Epithelial cell of prostate (primary cell): ENCODE results near the gene ZDHHC4.

Experiments
- DNase-seq: peaks from one replicate; pipeline ENCODE4 v3.0.0-alpha.2; 2011; ENCODE audit warnings: low read depth, low spot score
- H3K27ac ChIP-seq: fragments of 450-650 bp; 2 replicates; pipeline ENCODE4 v1.5.1; 2017; ENCODE audit warnings: mild to moderate bottlenecking

Gene ZDHHC4

GRCh38 chr7:6604458-6604857 lies 27.2 kb downstream of the ZDHHC4 start:
- no peak overlapping the region for H3K27ac ChIP-seq
- no peak for DNase-seq

- DNase-seq = no peak
- no peak overlapping the region for H3K27ac ChIP-seq
Observed at GRCh38 chr7:6606866-6607583, 29.8 kb downstream of the ZDHHC4 start.

- DNase-seq = no peak
- H3K27ac ChIP-seq = no peak overlapping the region
Observed at GRCh38 chr7:6607651-6608051, 30.4 kb downstream of the ZDHHC4 start.

- no peak overlapping the region for H3K27ac ChIP-seq
- DNase-seq = no peak
Observed at GRCh38 chr7:6608081-6608480, 30.8 kb downstream of the ZDHHC4 start.

- H3K27ac ChIP-seq = no peak overlapping the region
- no peak for DNase-seq
Observed at GRCh38 chr7:6608794-6609193, 31.5 kb downstream of the ZDHHC4 start.

- no peak overlapping the region for H3K27ac ChIP-seq
- DNase-seq = no peak
Observed at GRCh38 chr7:6612819-6613218, 35.6 kb downstream of the ZDHHC4 start.

GRCh38 chr7:6613706-6614105 lies 36.5 kb downstream of the ZDHHC4 start:
- DNase-seq = no peak
- no peak overlapping the region for H3K27ac ChIP-seq

- no peak within 1 kb of the TSS for H3K27ac ChIP-seq
- DNase-seq = no peak
Observed at GRCh38 chr7:6614953-6615722, 37.9 kb downstream of the ZDHHC4 start, which contains the start of gene ZNF853. ZNF853 (plus strand) TSS chr7:6615610; CDS start chr7:6616175, 565 bp downstream.

- H3K27ac ChIP-seq = no peak overlapping the region
- no peak for DNase-seq
Observed at GRCh38 chr7:6615723-6616555, 38.7 kb downstream of the ZDHHC4 start.

GRCh38 chr7:6616854-6617643 lies 39.8 kb downstream of the ZDHHC4 start:
- no peak for DNase-seq
- H3K27ac ChIP-seq = no peak overlapping the region

GRCh38 chr7:6618621-6619020 lies 41.4 kb downstream of the ZDHHC4 start:
- no peak for DNase-seq
- no peak overlapping the region for H3K27ac ChIP-seq

- H3K27ac ChIP-seq = no peak overlapping the region
- no peak for DNase-seq
Observed at GRCh38 chr7:6619961-6620360, 42.7 kb downstream of the ZDHHC4 start.

GRCh38 chr7:6621195-6622133 lies 44.2 kb downstream of the ZDHHC4 start:
- H3K27ac ChIP-seq = no peak overlapping the region

GRCh38 chr7:6622134-6622710 lies 45.0 kb downstream of the ZDHHC4 start:
- H3K27ac ChIP-seq = no peak overlapping the region
- no peak for DNase-seq

More at GRCh38 chr7:6621195-6622133, 44.2 kb downstream of the ZDHHC4 start:
- DNase-seq = no peak

GRCh38 chr7:6623589-6624245 lies 46.5 kb downstream of the ZDHHC4 start:
- no peak overlapping the region for H3K27ac ChIP-seq

GRCh38 chr7:6624246-6624611 lies 47.0 kb downstream of the ZDHHC4 start:
- no peak for DNase-seq
- H3K27ac ChIP-seq = no peak overlapping the region

More at GRCh38 chr7:6623589-6624245, 46.5 kb downstream of the ZDHHC4 start:
- DNase-seq = no peak

GRCh38 chr7:6628045-6628444 lies 50.8 kb downstream of the ZDHHC4 start:
- no peak overlapping the region for H3K27ac ChIP-seq
- DNase-seq = peak; percentile 37
